HG02610 (cell line): ENCODE data around the gene NCOA7.
A peak's percentile ranks its signal among the peaks of the same experiment; 100 is the strongest.

Source experiments
- ATAC-seq: cut with Tn5 transposase; IDR thresholded peaks from one replicate; pipeline ENCODE4 v1.9.1; 2021; ENCODE audit warnings: mild to moderate bottlenecking, moderate library complexity; ENCODE audit not compliant: unreplicated experiment

The NCOA7 gene

GRCh38 chr6:125811259-125811658 lies 20.5 kb downstream of the NCOA7 start:
- ATAC-seq, result no peak

- no peak for ATAC-seq
Measured at GRCh38 chr6:125812394-125813292, 21.9 kb downstream of the NCOA7 start.

- ATAC-seq, result no peak
Measured at GRCh38 chr6:125814481-125814880, 23.7 kb downstream of the NCOA7 start.

DNA sequence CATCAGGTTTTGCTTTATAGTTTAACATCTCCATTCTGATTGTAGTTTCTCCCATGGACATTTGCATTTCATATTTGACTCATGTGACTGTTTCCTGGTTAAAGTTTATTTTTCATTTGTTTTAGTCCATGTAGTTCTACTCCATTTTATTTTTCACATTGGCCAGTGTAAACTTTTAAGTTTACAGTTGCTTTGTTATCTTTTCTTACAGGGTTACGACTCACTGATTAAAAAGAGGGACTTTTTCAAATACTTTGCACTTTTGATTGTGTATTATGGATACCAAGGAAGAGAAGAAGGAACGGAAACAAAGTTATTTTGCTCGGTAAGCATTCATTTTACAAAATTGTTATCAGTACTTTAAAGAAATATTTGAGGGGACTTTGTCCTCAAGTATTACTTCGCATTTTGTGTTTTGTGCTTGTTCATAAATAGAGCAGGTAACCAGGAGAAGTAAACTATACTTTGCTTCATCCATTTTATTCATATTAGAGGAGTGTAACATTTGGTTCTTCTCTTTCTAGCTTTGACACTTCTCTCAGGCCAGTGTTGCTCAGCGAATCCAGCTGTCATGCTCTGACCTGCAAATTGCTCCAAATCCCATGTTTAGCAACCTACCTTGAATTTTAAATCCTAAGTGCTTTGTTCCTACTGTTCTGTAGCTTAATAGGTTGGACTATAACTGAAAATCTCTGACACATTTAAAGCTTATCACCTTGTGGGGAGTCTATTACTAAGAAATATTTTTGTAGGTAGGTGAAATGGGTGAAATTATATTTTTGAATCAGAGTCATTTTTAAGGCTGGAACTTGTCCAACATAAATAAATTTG lies 24.5 kb downstream of the NCOA7 start:
- no peak for ATAC-seq

- no peak for ATAC-seq
Measured at GRCh38 chr6:125816828-125817280, 26.1 kb downstream of the NCOA7 start.

DNA sequence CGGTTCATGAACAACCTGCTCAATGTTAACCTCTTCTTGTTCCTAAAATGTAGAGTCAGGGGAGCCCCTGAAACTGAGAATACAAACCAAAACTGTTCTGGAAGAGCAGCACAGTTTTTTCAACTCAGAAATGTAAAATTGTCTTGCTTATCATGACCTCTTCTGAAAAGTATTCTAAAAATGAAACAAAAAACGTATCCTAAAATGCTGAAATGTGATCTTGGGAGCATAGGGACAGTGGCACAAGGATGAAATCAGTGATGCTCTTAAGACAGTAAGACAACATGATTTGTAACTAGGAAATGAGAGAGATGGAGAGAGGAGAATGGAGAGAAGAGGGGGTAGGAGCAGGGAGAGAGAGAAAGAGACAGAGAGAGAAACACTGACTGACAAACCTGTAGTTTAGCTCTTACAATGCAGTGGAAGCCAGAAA lies 27.5 kb downstream of the NCOA7 start:
- no peak for ATAC-seq

DNA sequence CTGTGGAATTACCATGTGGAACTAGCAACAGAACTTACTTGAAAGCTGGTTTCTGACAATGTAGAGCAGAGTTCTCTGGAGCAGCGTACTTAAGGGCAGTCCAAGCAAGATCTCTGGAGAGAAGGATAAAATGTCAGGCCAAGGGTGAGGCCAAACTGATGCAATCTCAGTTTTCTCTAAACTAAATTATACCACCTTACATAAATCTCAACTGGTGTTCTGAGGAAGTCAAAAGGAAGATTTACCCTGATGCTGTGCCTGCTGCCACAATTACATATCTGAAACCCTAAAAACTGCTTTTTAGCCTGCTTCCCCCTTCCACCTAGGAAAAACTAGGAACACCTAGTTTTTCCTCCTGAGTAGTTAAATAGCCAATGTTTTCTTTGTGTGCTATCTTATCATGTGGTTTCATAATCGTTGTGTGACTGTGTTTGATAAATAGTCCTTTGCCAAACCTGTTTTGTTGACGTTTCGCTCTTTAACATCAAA lies 28.1 kb downstream of the NCOA7 start:
- ATAC-seq, result no peak

GRCh38 chr6:125819535-125820326 lies 29.0 kb downstream of the NCOA7 start:
- ATAC-seq, result no peak

DNA sequence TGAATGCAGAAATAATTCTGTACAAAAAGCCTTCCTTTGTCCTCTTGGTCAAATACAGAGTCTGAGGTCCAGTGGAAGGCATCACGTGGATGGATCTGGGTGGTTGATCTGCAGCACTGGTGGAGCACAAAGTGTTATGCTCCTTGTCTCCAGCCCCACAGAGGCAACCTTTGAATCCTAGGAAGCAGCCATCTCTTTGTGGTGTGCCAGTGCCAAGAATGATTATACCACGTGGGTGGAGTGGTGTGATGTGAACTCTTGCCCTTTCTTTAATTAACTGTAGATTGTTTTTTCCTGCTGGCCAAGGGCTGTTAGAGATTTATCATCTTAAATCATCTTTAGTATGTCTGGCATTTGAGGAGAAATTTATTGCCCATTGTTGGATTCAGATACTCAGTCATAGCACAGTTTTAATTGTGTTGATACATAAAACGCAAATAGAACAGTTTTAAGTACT lies 31.1 kb downstream of the NCOA7 start:
- ATAC-seq, result no peak

- ATAC-seq, result no peak
Measured at GRCh38 chr6:125823180-125823579, 32.4 kb downstream of the NCOA7 start.

DNA sequence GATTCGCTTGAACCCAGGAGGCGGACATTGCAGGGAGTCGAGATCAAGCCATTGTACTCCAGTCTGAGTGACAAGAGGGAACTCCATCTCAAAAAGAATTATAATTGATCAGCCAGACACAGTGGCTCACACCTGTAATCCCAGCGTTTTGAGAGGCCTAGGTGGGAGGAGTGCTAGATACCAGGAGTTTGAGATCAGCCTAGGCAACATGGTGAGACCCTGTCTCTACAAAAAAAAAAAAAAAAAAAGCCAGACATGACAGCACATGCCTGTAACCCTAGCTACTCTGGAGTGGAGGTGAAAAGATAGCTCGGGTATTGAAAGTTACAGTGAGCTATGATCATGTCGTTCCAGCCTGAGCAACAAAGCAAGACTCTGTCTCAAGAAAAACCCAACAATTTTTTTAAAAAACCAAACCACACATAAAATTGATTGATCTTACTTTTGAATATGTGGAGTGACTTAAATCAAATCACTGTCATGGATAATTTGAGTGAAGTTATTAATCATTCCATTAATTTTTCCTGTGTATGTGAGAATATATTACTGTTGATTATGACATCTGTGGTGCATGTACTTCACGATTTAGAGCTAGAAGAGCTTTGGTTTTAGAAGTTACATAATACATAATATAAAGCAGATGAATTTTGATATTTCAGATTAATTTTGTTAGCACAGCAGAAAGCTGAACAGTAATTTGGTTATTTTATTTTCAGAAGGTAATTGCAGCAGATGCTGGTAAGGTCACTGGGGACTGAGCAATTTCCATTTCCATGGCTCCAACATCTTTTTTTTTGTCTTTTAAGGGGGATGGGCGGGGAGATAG lies 34.4 kb downstream of the NCOA7 start:
- ATAC-seq, result no peak

DNA sequence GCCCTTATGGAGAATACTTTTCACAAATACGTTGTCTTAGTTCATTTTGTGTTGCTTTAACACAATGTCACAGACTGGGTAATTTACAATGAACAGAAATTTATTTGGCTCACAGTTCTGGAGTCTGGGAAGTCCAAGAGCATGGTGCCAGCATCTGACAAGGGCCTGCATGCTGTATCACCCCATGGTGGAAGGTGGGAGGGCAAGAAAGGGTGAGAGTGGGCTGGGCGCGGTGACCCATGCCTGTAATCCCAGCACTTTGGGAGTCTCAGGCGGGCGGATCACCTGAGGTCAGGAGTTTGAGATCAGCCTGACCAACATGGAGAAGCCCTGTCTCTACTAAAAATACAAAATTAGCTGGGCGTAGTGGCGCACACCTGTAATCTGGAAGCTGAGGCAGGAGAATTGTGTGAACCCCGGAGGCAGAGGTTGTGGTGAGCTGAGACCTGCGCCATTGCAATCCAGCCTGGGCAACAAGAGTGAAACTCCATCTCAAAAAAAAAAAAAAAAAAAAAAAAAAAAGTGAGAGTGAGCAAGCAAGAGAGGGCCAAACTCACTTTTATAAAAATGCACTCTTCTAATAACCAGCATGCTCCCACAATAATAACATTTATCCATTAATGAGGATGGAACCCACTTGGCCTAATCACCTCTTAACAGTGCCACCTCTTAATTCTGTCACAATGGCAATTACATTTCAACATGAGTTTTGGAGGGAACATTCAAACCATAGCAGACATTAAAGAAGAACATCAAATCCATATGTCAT lies 36.1 kb downstream of the NCOA7 start:
- ATAC-seq, result no peak

DNA sequence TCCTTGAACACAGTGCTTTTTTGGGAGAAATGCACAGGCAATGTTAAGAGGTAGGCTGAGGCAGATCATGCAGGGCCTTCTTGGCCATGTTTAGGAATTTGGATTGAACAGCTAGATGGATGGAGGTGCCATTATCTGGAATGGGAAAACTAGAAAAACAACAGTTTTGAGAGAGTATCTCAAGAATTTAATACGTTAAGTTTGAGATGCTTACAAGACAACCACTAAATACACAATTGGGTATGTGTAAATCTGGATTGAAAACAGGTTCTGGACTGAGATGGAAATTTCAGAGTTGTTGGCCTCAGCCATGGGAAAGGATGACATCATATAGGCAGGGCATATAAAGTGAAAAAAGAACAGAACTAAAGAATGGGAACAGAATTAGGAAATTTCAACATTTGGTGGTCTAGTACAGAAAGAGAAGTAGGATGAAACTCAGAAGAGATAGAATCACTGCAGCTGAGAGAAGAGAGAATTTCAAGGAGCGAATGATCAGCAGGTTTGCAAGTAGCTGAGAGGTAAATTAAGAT lies 37.1 kb downstream of the NCOA7 start:
- ATAC-seq, result no peak

- no peak for ATAC-seq
Measured at GRCh38 chr6:125828476-125829039, 37.8 kb downstream of the NCOA7 start.

DNA sequence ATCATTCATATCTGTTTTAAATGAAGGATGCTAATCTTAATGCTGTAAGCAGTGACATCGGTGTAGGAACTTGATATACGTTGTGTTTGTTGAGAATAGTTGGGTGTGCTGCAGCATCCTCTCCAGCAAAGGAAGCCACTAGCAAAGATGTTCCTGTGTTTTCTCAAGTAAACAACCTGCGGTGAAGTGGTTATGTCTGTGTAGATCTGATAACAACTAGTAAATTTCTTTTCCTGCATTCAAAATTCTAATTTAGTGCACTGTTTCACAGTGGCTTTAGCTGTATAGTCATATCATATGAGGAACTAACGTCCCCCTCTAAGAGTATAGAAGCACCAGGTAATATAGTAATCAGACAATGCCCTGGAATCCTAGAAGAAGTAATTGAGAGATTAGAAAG lies 38.7 kb downstream of the NCOA7 start:
- peak; percentile 51 for ATAC-seq

DNA sequence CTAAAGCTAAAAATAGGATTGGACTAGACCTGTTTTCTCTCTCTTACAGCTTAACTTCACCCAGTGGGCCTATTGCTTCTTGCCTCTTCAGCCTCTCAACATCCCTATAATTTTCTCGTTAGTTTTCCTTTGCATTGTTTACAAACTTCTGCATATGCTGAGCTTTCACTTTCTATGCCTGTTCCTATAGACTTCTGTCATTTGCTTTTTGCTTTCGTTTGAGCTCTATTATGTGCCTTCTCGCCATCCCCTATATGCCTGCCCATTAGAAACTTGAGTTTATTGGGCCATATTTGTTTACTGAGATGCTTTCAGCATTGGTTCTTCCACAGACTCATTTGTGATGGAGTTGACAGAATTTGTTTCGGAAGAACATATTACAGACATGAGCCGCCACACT lies 40.9 kb downstream of the NCOA7 start:
- ATAC-seq, result no peak

GRCh38 chr6:125832391-125833117 lies 41.8 kb downstream of the NCOA7 start:
- no peak for ATAC-seq

DNA sequence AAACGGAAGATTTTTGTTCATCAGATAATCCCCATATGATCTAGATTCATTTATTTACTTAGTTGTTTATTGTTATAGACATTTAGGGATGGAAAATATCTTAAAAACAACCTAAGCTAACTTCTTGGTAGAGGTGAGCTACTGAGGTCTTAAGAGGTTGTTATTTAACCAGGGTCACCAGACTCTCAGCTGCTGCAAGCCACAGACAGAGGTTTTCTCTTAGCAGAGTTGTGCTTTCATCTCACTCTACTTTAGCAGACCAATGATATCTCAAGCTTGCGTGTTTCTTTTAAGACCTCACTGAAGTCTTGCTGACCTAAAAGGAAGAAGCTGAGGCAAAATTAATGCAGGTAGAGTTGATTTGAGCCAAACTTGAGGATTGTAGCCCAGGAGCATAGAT lies 43.6 kb downstream of the NCOA7 start:
- ATAC-seq, result peak; percentile 37
